ENCODE measurements around the gene SPRR4. TPM values are rescaled to one million over a fixed set of nuclear protein-coding genes. Genes with fewer than 3 reads are reported as not detected.

SPRR4 gene
- total RNA-seq, 5 donors from 2014 or later (not counting 1 experiment from before 2014, with no cell fraction given), result not detected

DNA sequence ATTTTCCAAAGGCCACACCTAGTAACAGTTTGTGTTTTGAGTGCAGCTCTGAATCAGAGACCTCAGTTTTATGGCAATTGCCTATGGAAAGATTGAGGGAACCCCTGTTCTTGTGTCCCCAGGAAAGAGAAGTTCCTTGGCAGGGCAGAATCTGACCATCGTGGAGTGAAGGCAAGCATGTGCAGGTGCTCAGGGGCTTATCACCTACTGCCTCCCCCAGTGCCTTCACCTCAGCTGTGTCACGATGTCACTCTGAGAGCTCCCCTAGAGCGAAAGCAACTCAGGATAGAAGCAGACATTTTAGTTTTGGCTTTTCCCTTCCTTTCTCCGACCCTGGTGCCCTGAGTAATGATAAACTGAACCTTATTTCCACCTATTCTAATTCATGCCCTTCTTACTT, 11.6 kb downstream of the SPRR4 start:
- Histone ChIP-seq H3K9me3 (no peaks in the 10 kb centered on the region), H3K36me3 (ENCODE audit: control insufficient read depth in 2 of 2, extremely low read depth in 1 of 2, insufficient read depth in 1 of 2, low read length in 1 of 2) (no peaks in the 10 kb centered on the region), H3K27me3 (replicated peaks in 1 of 2; ENCODE audit: control insufficient read depth in 2 of 2, extremely low read depth in 1 of 2, insufficient read depth in 2 of 2, low read length in 1 of 2) (peaks cover 0 to 20% of the 10 kb centered on the region in 2 experiments), H3K4me3 (ENCODE audit: control insufficient read depth in 1 of 2, extremely low read depth in 1 of 2, low read length in 1 of 2) (no peak overlapping the region), H3K4me1 (ENCODE audit: control insufficient read depth in 1 of 2, extremely low read depth in 1 of 2, insufficient read depth in 2 of 2, low read length in 2 of 2) (no peaks in the 10 kb centered on the region), H3K27ac (ENCODE audit: low read length) (no peak overlapping the region)
- ATAC-seq (replicated peaks in 1 of 4), result no peak
- ChIA-PET POLR2A (no interaction called here), CTCF (no interaction called here)
- Mint-ChIP-seq H3K27ac (no peak overlapping the region), H3K36me3 (no peaks in the 10 kb centered on the region), H3K9me3 (peaks cover 0 to 5% (median 0%) of the 10 kb centered on the region in 3 donors), H3K4me1 (no peaks in the 10 kb centered on the region), H3K4me3 (no peak overlapping the region), H3K27me3 (peaks cover 29 to 59% of the 10 kb centered on the region in 2 donors)
- WGBS (ENCODE audit: insufficient coverage), result 78% methylated on average over 3 of the region's 4 CpGs
- no peak for DNase-seq

- ChIA-PET CTCF (no interaction called here), POLR2A (no interaction called here)
- DNase-seq (no peak), ATAC-seq (replicated peaks in 1 of 4) (no peak)
- Mint-ChIP-seq H3K4me3 (no peak overlapping the region), H3K27ac (no peak overlapping the region), H3K36me3 (no peaks in the 10 kb centered on the region), H3K9me3 (peaks cover 0 to 5% (median 2%) of the 10 kb centered on the region in 3 donors), H3K27me3 (peaks cover 33 to 55% of the 10 kb centered on the region in 2 donors), H3K4me1 (no peaks in the 10 kb centered on the region)
- no peaks in the 10 kb centered on the region for H3K4me1 ChIP-seq (ENCODE audit: control insufficient read depth in 1 of 2, extremely low read depth in 1 of 2, insufficient read depth in 2 of 2, low read length in 2 of 2)
- H3K36me3 ChIP-seq (ENCODE audit: control insufficient read depth in 2 of 2, extremely low read depth in 1 of 2, insufficient read depth in 1 of 2, low read length in 1 of 2), result no peaks in the 10 kb centered on the region
- no peak overlapping the region for H3K4me3 ChIP-seq (ENCODE audit: control insufficient read depth in 1 of 2, extremely low read depth in 1 of 2, low read length in 1 of 2)
- H3K27ac ChIP-seq (ENCODE audit: low read length), result no peak overlapping the region
- H3K27me3 ChIP-seq (replicated peaks in 1 of 2; ENCODE audit: control insufficient read depth in 2 of 2, extremely low read depth in 1 of 2, insufficient read depth in 2 of 2, low read length in 1 of 2), result peaks cover 0 to 20% of the 10 kb centered on the region in 2 experiments
- H3K9me3 ChIP-seq, result no peaks in the 10 kb centered on the region
Measured at GRCh38 chr1:152983234-152983633, 12.8 kb downstream of the SPRR4 start.

- Mint-ChIP-seq H3K36me3 (no peaks in the 10 kb centered on the region), H3K4me1 (no peaks in the 10 kb centered on the region), H3K4me3 (no peak within 1 kb of the TSS), H3K9me3 (peaks cover 0 to 5% (median 2%) of the 10 kb centered on the region in 3 donors), H3K27me3 (peaks cover 38 to 55% of the 10 kb centered on the region in 2 donors), H3K27ac (no peak within 1 kb of the TSS)
- no peak within 1 kb of the TSS for H3K4me3 ChIP-seq (ENCODE audit: control insufficient read depth in 1 of 2, extremely low read depth in 1 of 2, low read length in 1 of 2)
- H3K27ac ChIP-seq (ENCODE audit: low read length), result no peak within 1 kb of the TSS
- DNase-seq, result no peak
- no peaks in the 10 kb centered on the region for H3K36me3 ChIP-seq (ENCODE audit: control insufficient read depth in 2 of 2, extremely low read depth in 1 of 2, insufficient read depth in 1 of 2, low read length in 1 of 2)
- H3K4me1 ChIP-seq (ENCODE audit: control insufficient read depth in 1 of 2, extremely low read depth in 1 of 2, insufficient read depth in 2 of 2, low read length in 2 of 2), result no peaks in the 10 kb centered on the region
- ChIA-PET POLR2A (no interaction called here), CTCF (no interaction called here)
- no peak for ATAC-seq (replicated peaks in 1 of 4)
- H3K9me3 ChIP-seq, result no peaks in the 10 kb centered on the region
- H3K27me3 ChIP-seq (replicated peaks in 1 of 2; ENCODE audit: control insufficient read depth in 2 of 2, extremely low read depth in 1 of 2, insufficient read depth in 2 of 2, low read length in 1 of 2), result peaks cover 0 to 20% of the 10 kb centered on the region in 2 experiments
- WGBS (ENCODE audit: insufficient coverage), result 80% methylated on average over 1 of the region's 3 CpGs
Measured at GRCh38 chr1:152983743-152984142, 13.3 kb downstream of the SPRR4 start, which contains the start of gene SPRR1A. Gene SPRR1A, plus strand, starts transcription at chr1:152984081. Its CDS starts 1,150 bp downstream, at chr1:152985231.

GRCh38 chr1:152986578-152986977, 16.1 kb downstream of the SPRR4 start:
- Histone ChIP-seq H3K4me3 (ENCODE audit: control insufficient read depth in 1 of 2, extremely low read depth in 1 of 2, low read length in 1 of 2) (no peak overlapping the region), H3K36me3 (ENCODE audit: control insufficient read depth in 2 of 2, extremely low read depth in 1 of 2, insufficient read depth in 1 of 2, low read length in 1 of 2) (no peaks in the 10 kb centered on the region), H3K4me1 (ENCODE audit: control insufficient read depth in 1 of 2, extremely low read depth in 1 of 2, insufficient read depth in 2 of 2, low read length in 2 of 2) (no peaks in the 10 kb centered on the region), H3K27me3 (replicated peaks in 1 of 2; ENCODE audit: control insufficient read depth in 2 of 2, extremely low read depth in 1 of 2, insufficient read depth in 2 of 2, low read length in 1 of 2) (peaks cover 0 to 20% of the 10 kb centered on the region in 2 experiments), H3K9me3 (no peaks in the 10 kb centered on the region), H3K27ac (ENCODE audit: low read length) (no peak overlapping the region)
- no peak for DNase-seq
- H3K27ac Mint-ChIP-seq, result no peak overlapping the region
- CTCF ChIA-PET, result no interaction called here
- H3K4me1 Mint-ChIP-seq, result no peaks in the 10 kb centered on the region
- no peak overlapping the region for H3K4me3 Mint-ChIP-seq
- no peaks in the 10 kb centered on the region for H3K36me3 Mint-ChIP-seq
- POLR2A ChIA-PET, result no interaction called here
- peaks cover 40 to 43% of the 10 kb centered on the region in 2 donors for H3K27me3 Mint-ChIP-seq
- H3K9me3 Mint-ChIP-seq, result peaks cover 0 to 5% (median 2%) of the 10 kb centered on the region in 3 donors
- WGBS (ENCODE audit: insufficient coverage), result no CpG with 5 or more reads among the region's 2 CpGs
- no peak for ATAC-seq (replicated peaks in 1 of 4)

- H3K27ac Mint-ChIP-seq, result no peak overlapping the region
- H3K9me3 Mint-ChIP-seq, result peaks cover 0 to 7% (median 0%) of the 10 kb centered on the region in 3 donors
- 76% methylated on average over 4 of the region's 6 CpGs for WGBS (ENCODE audit: insufficient coverage)
- POLR2A ChIA-PET, result no interaction called here
- H3K36me3 ChIP-seq (ENCODE audit: control insufficient read depth in 2 of 2, extremely low read depth in 1 of 2, insufficient read depth in 1 of 2, low read length in 1 of 2), result no peaks in the 10 kb centered on the region
- no peak overlapping the region for H3K27ac ChIP-seq (ENCODE audit: low read length)
- peaks cover 16 to 31% of the 10 kb centered on the region in 2 donors for H3K27me3 Mint-ChIP-seq
- no peak overlapping the region for H3K4me3 ChIP-seq (ENCODE audit: control insufficient read depth in 1 of 2, extremely low read depth in 1 of 2, low read length in 1 of 2)
- ATAC-seq (replicated peaks in 1 of 4) (no peak), DNase-seq (no peak)
- peaks cover 2 to 13% of the 10 kb centered on the region in 2 experiments for H3K27me3 ChIP-seq (replicated peaks in 1 of 2; ENCODE audit: control insufficient read depth in 2 of 2, extremely low read depth in 1 of 2, insufficient read depth in 2 of 2, low read length in 1 of 2)
- H3K4me1 ChIP-seq (ENCODE audit: control insufficient read depth in 1 of 2, extremely low read depth in 1 of 2, insufficient read depth in 2 of 2, low read length in 2 of 2), result no peaks in the 10 kb centered on the region
- H3K4me1 Mint-ChIP-seq, result no peaks in the 10 kb centered on the region
- H3K36me3 Mint-ChIP-seq, result no peaks in the 10 kb centered on the region
- H3K9me3 ChIP-seq, result no peaks in the 10 kb centered on the region
- CTCF ChIA-PET, result no interaction called here
- no peak overlapping the region for H3K4me3 Mint-ChIP-seq
Measured at GRCh38 chr1:152993186-152993585, 22.7 kb downstream of the SPRR4 start.

DNA sequence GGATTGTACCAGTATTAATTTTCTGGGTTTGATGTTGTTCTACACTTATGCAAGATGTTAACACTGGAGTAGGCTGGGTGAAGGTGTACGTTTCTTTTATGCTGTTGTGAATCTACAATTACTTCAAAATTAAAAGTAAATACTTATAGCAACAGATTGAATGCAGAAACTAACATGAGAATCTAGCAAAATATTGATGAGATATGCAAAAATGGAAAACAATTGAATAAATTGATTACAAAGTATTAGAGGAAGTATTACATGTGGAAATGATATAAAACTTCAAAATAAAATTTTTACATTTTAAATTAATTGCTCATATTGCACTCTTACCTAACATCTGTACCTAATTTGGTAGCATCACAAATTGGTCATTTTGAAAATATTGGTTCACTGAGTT, 25.4 kb downstream of the SPRR4 start:
- Mint-ChIP-seq H3K9me3 (peaks cover 0 to 7% (median 0%) of the 10 kb centered on the region in 3 donors), H3K4me1 (no peaks in the 10 kb centered on the region), H3K4me3 (no peak overlapping the region), H3K36me3 (no peaks in the 10 kb centered on the region), H3K27me3 (peaks cover 29% of the 10 kb centered on the region in 2 donors), H3K27ac (no peak overlapping the region)
- H3K27ac ChIP-seq (ENCODE audit: low read length), result no peak overlapping the region
- no peak for ATAC-seq (replicated peaks in 1 of 4)
- no peaks in the 10 kb centered on the region for H3K36me3 ChIP-seq (ENCODE audit: control insufficient read depth in 2 of 2, extremely low read depth in 1 of 2, insufficient read depth in 1 of 2, low read length in 1 of 2)
- WGBS (ENCODE audit: insufficient coverage), result no CpG with 5 or more reads among the region's 1 CpG
- ChIA-PET CTCF (no interaction called here), POLR2A (no interaction called here)
- no peaks in the 10 kb centered on the region for H3K9me3 ChIP-seq
- no peak overlapping the region for H3K4me3 ChIP-seq (ENCODE audit: control insufficient read depth in 1 of 2, extremely low read depth in 1 of 2, low read length in 1 of 2)
- no peaks in the 10 kb centered on the region for H3K4me1 ChIP-seq (ENCODE audit: control insufficient read depth in 1 of 2, extremely low read depth in 1 of 2, insufficient read depth in 2 of 2, low read length in 2 of 2)
- DNase-seq, result no peak
- peaks cover 2 to 17% of the 10 kb centered on the region in 2 experiments for H3K27me3 ChIP-seq (replicated peaks in 1 of 2; ENCODE audit: control insufficient read depth in 2 of 2, extremely low read depth in 1 of 2, insufficient read depth in 2 of 2, low read length in 1 of 2)
